Ovary (tissue), 9 donors: Measurements from ENCODE around the gene NFE2L3. TPM values are rescaled to one million over a fixed set of nuclear protein-coding genes. Genes with fewer than 3 reads are reported as not detected.
"Not testable (repeated sequence)": the region's sequence is repeated elsewhere in the genome, so short reads cannot be mapped to it uniquely, and the experiment has no call there.

Experiments
- DNase-seq, 5 donors: peaks; one replicate each; pipeline ENCODE4 v3.0.0-alpha.2; 2019 to 2020
- H3K27ac ChIP-seq, 2 donors: fragments of 200-600 bp; one replicate each; pipeline versions ENCODE4 v1.5.1 to v1.8.0; 2019 to 2022
- H3K27me3 ChIP-seq: fragments of 200-600 bp; one replicate; pipeline ENCODE4 v1.8.0; 2022
- H3K36me3 ChIP-seq: fragments of 200-600 bp; sonication (generic); one replicate; pipeline ENCODE4 v1.5.1; 2019
- H3K4me1 ChIP-seq: one replicate; pipeline ENCODE4 v1.8.1; 2013; ENCODE audit warnings: mild to moderate bottlenecking, moderate library complexity; ENCODE audit not compliant: insufficient read depth
- H3K4me3 ChIP-seq: fragments of 200-600 bp; sonication (generic); one replicate; pipeline ENCODE4 v1.5.1; 2017
- H3K9me3 ChIP-seq, 2 donors: fragments of 200-600 bp in 1 of 2; sonication (generic) in 1 of 2; one replicate each; pipeline versions ENCODE4 v1.5.1 to v1.8.1; 2013 to 2019; ENCODE audit warnings: mild to moderate bottlenecking in 1 of 2, moderate library complexity in 1 of 2
- EP300 ChIP-seq: sonication (generic); formaldehyde crosslinking; IDR thresholded peaks from one replicate; pipeline ENCODE4 v1.6.1; 2017; ENCODE audit warnings: antibody characterized with exemption
- POLR2A ChIP-seq: fragments of 450-650 bp; IDR thresholded peaks from one replicate; pipeline ENCODE4 v1.6.1; 2017; ENCODE audit warnings: antibody characterized with exemption, mild to moderate bottlenecking, moderate library complexity
- WGBS, 3 donors: extraction: QIAGEN DNeasy Blood & Tissue Kit in 1 of 3; methylation state at CpG; one replicate each; pipeline versions ENCODE4 v1.1.5 to v1.1.7; 2013 to 2017; 5-methylcytosine and 5-hydroxymethylcytosine counted together
- intact Hi-C, 4 donors: fragments of 100-400 bp; cut with DNase I; formaldehyde crosslinking; loops; one replicate each; pipeline versions ENCODE4 v1.11.0 to v1.15.1; 2022 to 2023
- polyA plus RNA-seq, 2 donors: library from polyadenylated mRNA; stranded (reverse); fragments of 200-250 nt in 1 of 2; fragments of 350-450 nt in 1 of 2; fragmentation: Illumina TruSeq in 1 of 2; extraction: RNeasy Lipid Tissue Mini Kit (QIAGEN cat#74804) in 1 of 2; gene quantifications; one replicate each; pipeline ENCODE4 v1.2.3, GENCODE V29; 2013 to 2014
- total RNA-seq, 7 donors: library from RNA; depleted of rRNA in 2 of 7; stranded (reverse); fragments of >200 nt in 2 of 7; fragmentation: NEBNext Ultra II Directional in 3 of 7; extraction: Animal tissue kit (Norgen Biotek cat#: 25700) in 3 of 7; gene quantifications; one replicate each; pipeline versions ENCODE4 v1.1.0 to v1.2.4, GENCODE V29; 2016 to 2023
- TF ChIP-seq, protein P1 (sequence below), 3 donors: fragments of 450-650 bp in 2 of 3; fragments of 200-600 bp in 1 of 3; IDR thresholded peaks; one replicate each; pipeline versions ENCODE4 v1.5.1 to v1.8.0; 2016 to 2022; ENCODE audit warnings: antibody characterized with exemption in 3 of 3, mild to moderate bottlenecking in 1 of 3
- donor health status: DM: no; HTN: no; CAD: no; lungs with moderate emphysema.
- donor health status: DM: no; HTN: no; CAD: no.
- donor health status: Bipolar disorder and iron deficiency.
- donor health status: DM: yes; HTN: yes; CAD: no.
- donor health status: DM: no; HTN: no; CAD: no.
- donor health status: DM: yes; HTN: yes; CAD: no.

The NFE2L3 gene
- total and polyA plus RNA-seq, 9 donors: 0.45 to 6.1 (median 1.1) TPM

DNA sequence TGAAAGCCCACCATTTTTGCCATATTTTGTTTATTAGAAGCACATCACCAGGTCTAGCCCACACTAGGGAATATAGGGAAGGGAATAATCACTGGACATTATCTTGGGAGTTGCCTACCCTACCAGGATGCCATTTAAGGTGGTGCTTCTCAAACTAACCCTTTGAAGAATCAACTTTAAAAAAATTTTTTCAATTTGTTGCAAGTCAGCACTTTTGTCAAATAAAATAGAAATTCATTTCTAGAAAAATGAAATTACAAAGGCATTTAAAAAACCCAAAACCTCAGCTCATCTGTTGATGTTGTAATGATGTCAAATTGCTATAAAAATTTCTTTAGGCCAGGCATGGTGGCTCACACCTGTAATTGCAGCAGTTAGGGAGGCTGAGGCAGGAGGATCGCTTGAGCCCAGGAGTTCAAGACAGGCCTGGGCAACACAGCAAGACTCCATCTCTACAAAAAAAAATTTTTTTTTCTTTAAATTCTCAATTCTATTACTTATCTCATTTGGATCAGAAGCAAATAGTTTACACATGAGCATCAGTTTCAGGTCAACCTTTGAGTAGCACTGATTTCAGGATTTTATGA is 2.5 kb upstream of the NFE2L3 start:
- H3K9me3 ChIP-seq: no peaks in the 10 kb centered on the region
- no peak for DNase-seq
- WGBS, 3 donors: 94 to 97% (median 97%) methylated on average over 1 of the region's 1 CpG
- intact Hi-C loops: no loop called here
- no peaks in the 10 kb centered on the region for H3K36me3 ChIP-seq
- no peaks in the 10 kb centered on the region for H3K4me1 ChIP-seq
- TF ChIP-seq POLR2A (no peak), EP300 (no peak)
- TF ChIP-seq, protein P1, sequence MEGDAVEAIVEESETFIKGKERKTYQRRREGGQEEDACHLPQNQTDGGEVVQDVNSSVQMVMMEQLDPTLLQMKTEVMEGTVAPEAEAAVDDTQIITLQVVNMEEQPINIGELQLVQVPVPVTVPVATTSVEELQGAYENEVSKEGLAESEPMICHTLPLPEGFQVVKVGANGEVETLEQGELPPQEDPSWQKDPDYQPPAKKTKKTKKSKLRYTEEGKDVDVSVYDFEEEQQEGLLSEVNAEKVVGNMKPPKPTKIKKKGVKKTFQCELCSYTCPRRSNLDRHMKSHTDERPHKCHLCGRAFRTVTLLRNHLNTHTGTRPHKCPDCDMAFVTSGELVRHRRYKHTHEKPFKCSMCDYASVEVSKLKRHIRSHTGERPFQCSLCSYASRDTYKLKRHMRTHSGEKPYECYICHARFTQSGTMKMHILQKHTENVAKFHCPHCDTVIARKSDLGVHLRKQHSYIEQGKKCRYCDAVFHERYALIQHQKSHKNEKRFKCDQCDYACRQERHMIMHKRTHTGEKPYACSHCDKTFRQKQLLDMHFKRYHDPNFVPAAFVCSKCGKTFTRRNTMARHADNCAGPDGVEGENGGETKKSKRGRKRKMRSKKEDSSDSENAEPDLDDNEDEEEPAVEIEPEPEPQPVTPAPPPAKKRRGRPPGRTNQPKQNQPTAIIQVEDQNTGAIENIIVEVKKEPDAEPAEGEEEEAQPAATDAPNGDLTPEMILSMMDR (IDR thresholded peaks at IDR 0.05): no peak
- H3K27ac ChIP-seq: no peak overlapping the region
- no peaks in the 10 kb centered on the region for H3K27me3 ChIP-seq
- no peak overlapping the region for H3K4me3 ChIP-seq

DNA sequence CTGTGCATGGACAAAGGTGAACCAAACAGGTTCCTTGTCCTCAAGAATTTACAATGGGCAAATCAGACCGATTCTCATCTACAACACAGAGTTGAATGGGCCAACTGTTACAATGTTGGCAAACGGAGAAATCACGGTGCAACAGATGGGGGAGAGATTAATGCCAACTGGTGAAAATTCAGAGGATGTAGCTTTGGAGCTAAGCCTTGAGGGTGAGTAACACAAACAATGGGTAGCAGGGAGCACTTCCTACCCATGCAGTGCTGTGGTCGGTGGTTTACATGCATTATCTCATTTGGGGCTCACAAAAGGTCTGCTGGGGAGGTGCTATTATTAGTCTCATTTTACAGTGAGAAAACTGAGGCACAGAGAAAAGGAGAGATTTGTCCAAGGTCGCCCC is 902 bp upstream of the NFE2L3 start:
- no peaks in the 10 kb centered on the region for H3K4me1 ChIP-seq
- intact Hi-C loops: no loop called here
- TF ChIP-seq, protein P1 (IDR thresholded peaks at IDR 0.05): no peak
- TF ChIP-seq EP300 (no peak), POLR2A (no peak)
- DNase-seq: no peak
- no peak overlapping the region for H3K4me3 ChIP-seq
- WGBS, 3 donors: 75 to 76% (median 76%) methylated on average over 5 of the region's 5 CpGs
- H3K9me3 ChIP-seq: no peaks in the 10 kb centered on the region
- no peaks in the 10 kb centered on the region for H3K36me3 ChIP-seq
- H3K27me3 ChIP-seq: no peaks in the 10 kb centered on the region
- H3K27ac ChIP-seq: no peak overlapping the region

DNA sequence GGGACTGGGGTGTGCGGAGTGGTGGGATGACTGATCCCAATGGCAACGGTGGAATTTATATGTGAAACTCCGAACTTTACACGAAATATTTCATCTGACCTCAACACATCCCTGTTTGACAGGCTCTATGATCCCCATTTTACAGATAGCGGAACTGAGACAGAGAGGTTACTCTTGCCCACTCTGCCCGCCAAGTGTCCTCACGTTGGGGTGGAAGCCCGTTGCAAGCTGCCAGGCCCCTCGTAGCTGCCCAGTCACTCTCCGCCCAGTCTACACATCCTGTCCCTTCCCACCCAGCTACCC is 397 bp upstream of the NFE2L3 start:
- Histone ChIP-seq H3K9me3 (no peaks in the 10 kb centered on the region), H3K4me1 (no peaks in the 10 kb centered on the region), H3K4me3 (peak overlapping the region; percentile 35), H3K36me3 (no peaks in the 10 kb centered on the region), H3K27me3 (no peaks in the 10 kb centered on the region), H3K27ac (no peak overlapping the region)
- no peak for TF ChIP-seq EP300
- TF ChIP-seq, protein P1 (IDR thresholded peaks at IDR 0.05): no peak
- TF ChIP-seq POLR2A: no peak
- DNase-seq: no peak
- WGBS, 3 donors: 71 to 74% (median 71%) methylated on average over 10 of the region's 10 CpGs
- intact Hi-C loops: no loop called here

DNA sequence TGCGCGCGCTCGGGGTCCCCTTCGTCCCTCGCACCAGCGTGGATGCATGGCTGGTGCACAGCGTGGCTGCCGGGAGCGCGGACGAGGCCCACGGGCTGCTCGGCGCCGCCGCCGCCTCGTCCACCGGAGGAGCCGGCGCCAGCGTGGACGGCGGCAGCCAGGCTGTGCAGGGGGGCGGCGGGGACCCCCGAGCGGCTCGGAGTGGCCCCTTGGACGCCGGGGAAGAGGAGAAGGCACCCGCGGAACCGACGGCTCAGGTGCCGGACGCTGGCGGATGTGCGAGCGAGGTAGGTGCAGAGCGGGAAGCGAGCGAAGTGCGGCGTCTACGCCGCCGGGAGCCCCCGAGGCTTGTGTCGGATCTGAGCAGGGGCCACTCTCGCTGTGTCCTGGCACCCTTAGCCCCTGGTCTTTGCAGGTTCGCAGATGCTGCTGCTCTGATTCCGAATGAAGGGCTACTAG is 813 bp downstream of the NFE2L3 start:
- H3K27me3 ChIP-seq, intact Hi-C loops, DNase-seq, H3K4me1 ChIP-seq, H3K27ac ChIP-seq, H3K36me3 ChIP-seq, H3K9me3 ChIP-seq: not testable (repeated sequence)
- WGBS, 3 donors: 2 to 7% (median 4%) methylated on average over 29 to 54 of the region's 54 CpGs
- peak overlapping the region; percentile 35 for H3K4me3 ChIP-seq

DNA sequence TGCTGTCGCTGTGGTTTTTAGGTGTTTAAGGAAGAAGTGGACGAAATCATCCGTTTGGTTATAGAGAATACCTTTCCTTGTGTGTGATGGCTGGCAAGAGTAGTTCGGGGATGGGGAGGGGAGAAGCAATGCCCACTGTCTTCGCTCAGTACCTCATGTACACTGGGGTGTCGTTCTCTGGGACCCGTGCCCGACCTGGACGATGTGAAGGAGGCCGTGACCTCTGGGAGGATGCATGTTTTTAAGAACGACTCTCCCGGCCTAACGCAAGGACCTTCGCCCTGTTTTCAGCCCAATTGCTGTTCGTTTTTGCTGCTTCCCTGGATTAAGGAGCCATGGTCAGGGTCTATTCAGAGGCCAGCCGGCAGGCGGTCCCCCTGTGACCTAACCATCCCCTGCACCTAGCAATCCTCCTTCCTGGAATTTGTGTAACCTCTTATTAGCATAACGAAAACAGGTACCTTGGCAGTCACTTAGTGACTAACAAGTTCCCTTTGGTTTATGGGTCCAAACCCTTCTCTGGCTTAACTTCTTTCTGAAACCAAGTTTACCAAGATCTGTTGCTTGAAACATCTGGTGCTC is 1.3 kb downstream of the NFE2L3 start:
- TF ChIP-seq EP300 (no peak), POLR2A (no peak)
- TF ChIP-seq, protein P1 (IDR thresholded peaks at IDR 0.05): no peak
- intact Hi-C loops: no loop called here
- H3K27ac ChIP-seq: no peak overlapping the region
- H3K27me3 ChIP-seq: no peaks in the 10 kb centered on the region
- no peaks in the 10 kb centered on the region for H3K9me3 ChIP-seq
- no peaks in the 10 kb centered on the region for H3K36me3 ChIP-seq
- no peaks in the 10 kb centered on the region for H3K4me1 ChIP-seq
- WGBS, 3 donors: 27 to 40% (median 29%) methylated on average over 18 of the region's 18 CpGs
- DNase-seq: no peak
- H3K4me3 ChIP-seq: peak overlapping the region; percentile 35
